H1 (cell line): ENCODE measurements around the gene CHMP6. TPM values are rescaled to one million over a fixed set of nuclear protein-coding genes. Genes with fewer than 3 reads are reported as not detected.

Experiments used
- CBX5 ChIP-seq: fragments of 300-800, 300-1000 bp; sonication (generic); IDR thresholded peaks from 2 replicates; pipeline ENCODE4 v1.7.1; 2016; ENCODE audit warnings: antibody characterized with exemption, low read length, low read depth
- CREB1 ChIP-seq: IDR thresholded peaks from 2 replicates; pipeline ENCODE4 v1.6.1; 2012; ENCODE audit warnings: inconsistent platforms
- EGR1 ChIP-seq: IDR thresholded peaks from 2 replicates; pipeline ENCODE4 v1.6.1; 2011; ENCODE audit warnings: low read depth, low read length, borderline replicate concordance
- SIN3A ChIP-seq, 2 experiments: IDR thresholded peaks in 1 of 2; conservative IDR thresholded peaks in 1 of 2; 2 replicates each; pipeline ENCODE4 v1.6.1; 2011 to 2012; ENCODE audit warnings: low read length in 2 of 2, improper control_type of control experiment in 1 of 2, low read depth in 1 of 2, mild to moderate bottlenecking in 1 of 2
- TAF7 ChIP-seq: optimal IDR thresholded peaks from 2 replicates; pipeline ENCODE3; 2011; ENCODE audit warnings: low read depth, mild to moderate bottlenecking, inconsistent platforms, low read length, moderate library complexity, borderline replicate concordance
- polyA plus RNA-seq, 7 experiments: library from polyadenylated mRNA; depleted of rRNA in 3 of 7; stranded (reverse) in 5 of 7; unstranded in 2 of 7; fragments of >200 nt in 5 of 7; fragments of 200-250 nt in 2 of 7; gene quantifications; 1 replicate in 5 of 7; 2 replicates in 1 of 7; 4 replicates in 1 of 7; pipeline versions ENCODE4 v1.2.1 to v1.2.3, GENCODE V29; 2011 to 2013; ENCODE audit warnings: missing spikeins in 2 of 7, mixed read lengths in 2 of 7
- total RNA-seq: library from RNA; stranded (reverse); fragmentation: NEBNext Ultra II Directional; extraction: Animal tissue kit (Norgen Biotek cat#: 25700); gene quantifications from 2 replicates; pipeline ENCODE4 v1.2.1, GENCODE V29; 2021
- TF ChIP-seq, protein P1 (sequence below): IDR thresholded peaks from 2 replicates; pipeline ENCODE4 v1.6.1; 2012; ENCODE audit warnings: low read length, inconsistent platforms

Gene CHMP6
- total and polyA plus RNA-seq, 2 of the 8 experiments (the other 6 are each of a cell fraction or from before 2014, with no cell fraction given) = 15.7 to 24.3 TPM

DNA sequence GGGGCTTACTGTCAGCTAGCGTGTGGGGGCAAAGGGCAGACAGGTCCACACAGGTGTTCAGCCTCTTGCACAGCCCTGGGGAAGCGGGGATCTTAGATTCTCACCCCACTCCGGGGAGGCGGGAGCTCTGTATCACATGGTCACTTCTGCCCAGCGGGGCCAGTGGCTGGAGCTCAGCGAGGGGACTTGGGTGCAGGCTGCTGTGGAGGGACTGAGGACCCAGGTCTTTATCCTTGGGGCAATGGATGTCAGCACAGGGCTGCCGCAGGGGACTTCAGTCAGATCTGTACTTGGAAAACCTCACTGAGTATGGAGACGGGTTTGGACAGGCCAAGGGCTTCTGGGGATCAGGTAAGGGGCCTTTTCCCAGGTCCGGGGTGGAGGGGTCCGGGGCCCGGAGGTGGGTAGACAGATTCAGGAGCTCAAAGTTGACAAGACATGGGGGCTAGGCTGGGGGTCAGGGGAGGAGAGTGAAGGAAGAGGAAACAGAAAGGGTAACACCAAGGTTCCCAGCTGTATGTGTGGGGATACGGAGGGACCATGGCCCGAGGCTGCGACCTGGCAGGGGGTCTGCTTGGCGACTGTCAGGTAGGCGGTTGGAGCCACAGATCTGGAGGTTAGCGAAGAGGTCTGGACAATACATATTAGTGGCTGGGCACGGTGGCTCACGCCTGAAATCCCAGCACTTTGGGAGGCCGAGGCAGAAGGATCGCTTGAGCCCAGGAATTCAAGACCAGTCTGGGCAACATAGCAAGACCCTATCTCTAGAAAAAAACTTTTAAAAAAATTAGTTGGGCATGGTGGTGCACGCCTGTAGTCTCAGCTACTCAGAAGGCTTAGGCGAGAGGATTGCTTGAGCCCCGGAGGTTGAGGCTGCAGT, 28.2 kb downstream of the CHMP6 start (continued):
- TF ChIP-seq TAF7 (no peak), CREB1 (no peak), SIN3A (conservative IDR thresholded peaks at IDR 0.05 in 1 of 2, IDR thresholded peaks at IDR 0.05 in 1 of 2; ENCODE audit: low read depth in 1 of 2, low read length in 2 of 2) (no peak), EGR1 (no peak), CBX5 (no peak)
- TF ChIP-seq, protein P1, sequence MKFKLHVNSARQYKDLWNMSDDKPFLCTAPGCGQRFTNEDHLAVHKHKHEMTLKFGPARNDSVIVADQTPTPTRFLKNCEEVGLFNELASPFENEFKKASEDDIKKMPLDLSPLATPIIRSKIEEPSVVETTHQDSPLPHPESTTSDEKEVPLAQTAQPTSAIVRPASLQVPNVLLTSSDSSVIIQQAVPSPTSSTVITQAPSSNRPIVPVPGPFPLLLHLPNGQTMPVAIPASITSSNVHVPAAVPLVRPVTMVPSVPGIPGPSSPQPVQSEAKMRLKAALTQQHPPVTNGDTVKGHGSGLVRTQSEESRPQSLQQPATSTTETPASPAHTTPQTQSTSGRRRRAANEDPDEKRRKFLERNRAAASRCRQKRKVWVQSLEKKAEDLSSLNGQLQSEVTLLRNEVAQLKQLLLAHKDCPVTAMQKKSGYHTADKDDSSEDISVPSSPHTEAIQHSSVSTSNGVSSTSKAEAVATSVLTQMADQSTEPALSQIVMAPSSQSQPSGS = no peak
